Activated CD8-positive, alpha-beta memory T cell treated with anti-CD3 and anti-CD28 coated beads for 24 hours (primary cell): ENCODE measurements around the gene CCDC32.

Experiments used
- DNase-seq: peaks from one replicate; pipeline ENCODE4 v3.0.0-alpha.2; 2020

CCDC32 gene

DNA sequence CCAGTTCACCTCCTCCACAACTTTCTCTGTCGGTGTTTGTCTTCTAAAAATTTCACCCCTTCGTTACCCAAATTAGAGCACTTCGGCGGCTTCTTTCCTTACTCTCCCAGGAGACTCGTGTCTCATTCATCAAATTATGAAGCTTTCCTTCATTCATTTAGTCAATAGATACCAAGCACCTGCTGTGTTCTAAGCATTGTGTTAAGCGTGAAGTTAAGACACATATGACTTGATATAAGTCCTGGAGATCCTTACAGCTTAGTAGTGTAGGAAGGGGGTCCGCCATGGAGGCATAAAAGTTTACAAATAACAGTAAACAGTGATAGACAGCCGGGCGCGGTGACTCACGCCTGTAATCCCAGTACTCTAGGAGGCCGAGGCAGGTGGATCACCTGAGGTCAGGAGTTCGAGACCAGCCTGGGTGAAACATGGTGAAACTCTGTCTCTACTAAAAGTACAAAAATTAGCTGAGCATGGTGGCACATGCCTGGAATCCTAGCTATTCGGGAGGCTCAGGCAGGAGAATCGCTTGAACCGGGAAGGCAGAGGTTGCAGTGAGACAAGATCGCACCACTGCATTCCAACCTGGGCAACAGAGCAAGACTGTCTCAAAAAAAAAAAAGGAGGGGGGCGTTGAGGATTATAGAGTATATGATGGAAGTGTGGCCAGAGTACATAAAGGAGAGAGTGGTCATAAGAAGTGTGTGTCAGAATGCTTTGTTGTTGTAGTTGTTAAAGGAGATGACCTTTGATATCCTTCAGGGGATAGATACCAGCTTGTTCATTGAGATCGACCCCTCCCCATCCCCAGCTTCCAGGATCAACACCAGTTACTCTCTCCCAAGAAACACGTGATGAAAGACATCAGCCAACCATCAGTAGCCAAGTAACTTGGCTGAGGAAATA lies 744 bp upstream of the CCDC32 start:
- DNase-seq = no peak

DNA sequence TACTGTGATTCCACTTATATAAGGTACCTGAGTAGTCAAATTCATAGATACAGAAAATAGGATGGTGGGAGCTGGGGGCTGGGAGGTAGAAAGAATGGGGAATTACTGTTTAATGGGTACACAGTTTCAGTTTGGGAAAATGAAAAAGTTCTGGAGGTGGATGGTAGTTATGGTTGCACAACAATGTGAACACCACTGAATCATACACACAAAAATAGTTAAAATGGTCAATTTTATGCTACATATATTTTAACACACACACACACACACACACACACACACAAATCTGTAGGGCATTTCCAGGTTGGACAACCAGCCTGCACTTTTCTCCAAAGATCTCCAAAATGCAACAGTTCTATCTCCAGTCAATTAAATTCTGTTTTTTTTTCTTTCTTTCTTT lies 1.4 kb downstream of the CCDC32 start:
- DNase-seq = no peak

DNA sequence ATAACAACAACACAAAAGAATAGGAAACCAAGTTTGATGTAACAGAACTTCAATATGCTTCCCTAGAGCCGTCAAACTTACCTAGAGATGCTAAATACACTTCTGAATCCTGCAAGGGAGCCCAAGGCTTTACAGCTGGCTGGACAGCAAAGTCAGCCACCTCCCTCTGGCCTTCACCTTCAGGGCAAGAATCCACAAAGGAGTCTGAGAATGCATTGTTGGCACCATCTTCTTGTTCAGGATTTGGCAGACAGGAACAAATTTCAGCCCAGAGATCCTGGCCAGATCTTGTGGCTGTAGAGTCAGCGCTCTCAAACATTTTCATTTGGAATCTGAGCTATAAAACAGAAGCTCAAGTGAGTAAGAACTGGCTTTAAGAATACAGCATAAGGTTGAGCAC lies 2.2 kb downstream of the CCDC32 start:
- DNase-seq = no peak

DNA sequence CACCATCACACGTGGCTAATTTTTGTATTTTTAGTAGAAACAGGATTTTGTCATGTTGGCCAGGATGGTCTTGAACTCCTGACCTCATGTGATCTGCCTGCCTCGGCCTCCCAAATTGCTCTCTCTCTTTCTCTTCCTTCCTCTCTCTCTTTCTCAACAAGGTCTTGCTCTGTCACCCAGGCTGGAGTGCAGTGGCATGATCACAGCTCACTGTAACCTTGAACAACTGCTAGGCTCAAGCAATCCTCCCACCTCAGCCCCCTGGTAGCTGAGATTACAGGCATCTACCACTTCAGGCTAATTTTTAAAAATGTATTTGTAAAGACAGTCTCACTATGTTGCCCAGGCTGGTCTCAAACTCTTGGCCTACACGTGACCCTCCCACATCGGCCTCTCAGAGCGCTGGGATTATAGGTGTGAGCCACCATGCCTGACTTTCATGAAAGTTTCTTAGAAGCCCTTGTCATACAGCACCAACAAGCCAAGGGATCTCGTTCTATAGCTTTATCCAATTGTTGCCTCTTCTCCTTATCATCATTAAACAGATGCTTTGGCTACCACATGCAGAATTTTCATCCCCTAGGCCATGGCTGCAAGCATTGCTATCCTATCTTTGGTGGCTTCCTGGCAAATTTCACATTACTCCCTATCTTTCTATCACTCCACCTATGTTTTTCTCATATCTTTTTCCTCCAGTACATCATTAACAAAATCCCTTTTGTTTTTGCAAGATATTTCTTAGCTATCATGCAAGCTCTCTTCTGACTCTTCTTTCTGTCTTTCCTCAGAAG lies 5.7 kb downstream of the CCDC32 start:
- DNase-seq = no peak

DNA sequence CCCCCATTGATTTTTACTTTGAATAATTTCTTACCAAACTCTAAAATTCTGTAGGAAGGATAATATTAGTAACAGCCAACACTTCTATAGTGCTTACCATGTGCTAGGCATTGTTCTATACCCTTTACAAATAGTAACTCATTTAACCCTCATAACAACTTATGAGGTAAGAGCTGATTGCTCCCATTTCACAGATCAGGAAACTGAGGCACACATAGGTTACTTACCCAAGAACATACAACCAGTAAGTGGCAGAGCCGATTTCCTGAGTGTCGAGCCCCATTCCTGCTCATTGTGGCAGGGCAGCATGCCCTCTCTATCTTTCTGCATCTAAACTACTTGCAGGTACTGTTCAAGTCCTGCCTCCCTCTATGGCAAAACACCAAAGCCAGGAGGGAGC lies 9.0 kb downstream of the CCDC32 start:
- DNase-seq = no peak

DNA sequence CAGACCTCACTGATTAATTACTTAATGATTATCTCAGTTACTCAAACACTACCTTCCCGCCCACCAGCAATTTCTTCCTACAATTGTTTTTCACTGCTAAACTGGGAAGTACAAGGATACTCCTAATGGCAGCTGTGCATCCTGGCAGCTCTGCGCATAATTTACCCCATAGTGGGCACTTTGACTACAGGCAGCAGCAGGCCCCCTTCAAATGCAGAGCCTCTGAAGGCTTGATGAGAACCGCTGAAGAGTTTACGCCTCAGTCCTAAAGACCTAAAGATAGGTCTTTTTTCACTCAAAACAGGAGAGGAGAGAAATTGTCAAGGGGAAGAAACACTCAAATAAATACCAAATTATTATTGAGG lies 10.7 kb downstream of the CCDC32 start:
- DNase-seq = no peak

DNA sequence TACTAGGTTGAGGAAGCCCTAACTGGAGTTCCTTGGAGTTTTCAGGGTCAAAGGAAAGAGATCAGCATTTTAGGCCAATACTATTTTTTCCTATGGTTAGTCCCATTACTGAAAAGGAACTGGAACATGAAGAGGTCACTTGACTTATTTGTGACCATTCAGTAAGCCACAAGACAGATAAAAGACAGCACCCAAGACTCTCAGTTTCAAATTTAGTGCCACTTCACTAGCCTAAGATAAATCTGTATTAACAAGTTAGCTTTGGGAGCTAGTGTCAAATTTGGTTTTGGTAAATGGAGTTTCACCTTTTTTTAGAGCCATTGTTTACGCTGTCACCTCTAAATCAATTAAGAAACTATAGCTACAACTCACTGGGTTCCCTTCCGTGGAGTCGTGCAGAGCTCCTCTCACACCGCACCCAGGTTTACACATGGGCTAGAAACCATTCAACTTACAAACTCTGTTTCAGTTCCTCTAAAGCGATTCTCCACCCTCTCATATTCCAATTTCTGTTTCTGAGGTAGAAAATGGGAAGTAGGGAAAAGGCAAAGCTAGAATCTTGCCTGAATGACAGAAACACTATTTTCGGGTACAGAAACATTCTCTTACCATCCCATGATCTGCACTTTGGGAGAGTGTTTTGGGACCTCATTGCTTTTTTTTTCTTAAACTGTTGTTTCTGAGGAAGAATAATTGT lies 14.4 kb downstream of the CCDC32 start:
- DNase-seq = no peak

DNA sequence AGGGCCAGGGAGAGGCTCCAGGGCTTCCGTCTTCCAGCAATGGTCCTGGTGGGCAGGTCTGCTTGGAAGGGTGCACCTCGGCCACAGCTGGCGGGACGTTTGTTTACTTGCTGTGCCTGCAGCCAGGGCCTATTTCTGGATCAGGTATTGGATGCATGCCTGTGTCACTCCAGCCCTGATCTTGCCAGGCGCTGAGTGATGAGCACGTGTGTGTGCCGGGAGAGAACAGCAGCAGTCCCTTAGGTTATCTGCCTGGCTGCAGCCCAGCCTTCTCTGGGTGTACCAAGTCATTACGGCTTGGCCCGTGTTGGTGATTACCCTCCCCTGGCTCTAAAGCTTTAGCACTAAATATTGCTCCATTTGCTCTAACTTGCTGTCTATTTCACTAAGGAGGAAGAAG lies 14.9 kb downstream of the CCDC32 start:
- no peak for DNase-seq

DNA sequence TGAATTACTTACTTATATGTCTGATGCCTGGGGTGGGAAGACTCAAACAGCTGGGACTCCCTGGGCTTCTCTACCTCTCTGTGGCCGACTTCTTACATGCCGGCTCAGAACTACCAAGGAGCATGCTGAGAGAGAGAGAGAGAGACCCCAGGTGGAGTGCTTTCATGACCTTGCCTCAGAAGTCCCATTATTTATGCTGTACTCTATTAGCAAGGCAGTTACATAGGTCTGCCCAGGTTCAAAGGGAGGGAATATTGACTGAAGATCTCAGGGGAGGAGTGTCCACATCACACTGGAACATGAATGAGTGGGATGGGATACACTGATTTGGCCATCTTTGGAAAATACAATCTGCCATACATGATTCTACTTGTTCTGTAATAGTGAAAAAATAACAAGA lies 16.2 kb downstream of the CCDC32 start:
- no peak for DNase-seq

DNA sequence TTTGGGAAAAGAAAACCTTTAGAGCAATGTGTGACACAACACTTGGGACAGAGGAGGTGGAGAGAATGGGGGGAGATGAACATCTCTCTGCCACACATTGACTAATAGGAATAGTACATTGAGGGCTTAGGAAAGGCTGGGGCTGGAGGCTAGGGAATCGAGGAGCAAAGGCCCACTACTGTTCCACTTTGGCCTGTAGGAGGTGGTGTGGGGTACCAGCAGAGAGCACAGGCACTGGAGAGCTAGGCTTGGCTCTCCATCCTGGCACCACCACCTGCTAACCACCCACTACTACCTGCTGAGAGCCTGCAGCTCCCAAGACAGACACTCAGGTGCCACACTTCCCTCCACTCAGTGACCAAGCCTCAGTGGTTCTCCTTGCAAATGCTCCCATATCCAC lies 19.4 kb downstream of the CCDC32 start:
- no peak for DNase-seq

DNA sequence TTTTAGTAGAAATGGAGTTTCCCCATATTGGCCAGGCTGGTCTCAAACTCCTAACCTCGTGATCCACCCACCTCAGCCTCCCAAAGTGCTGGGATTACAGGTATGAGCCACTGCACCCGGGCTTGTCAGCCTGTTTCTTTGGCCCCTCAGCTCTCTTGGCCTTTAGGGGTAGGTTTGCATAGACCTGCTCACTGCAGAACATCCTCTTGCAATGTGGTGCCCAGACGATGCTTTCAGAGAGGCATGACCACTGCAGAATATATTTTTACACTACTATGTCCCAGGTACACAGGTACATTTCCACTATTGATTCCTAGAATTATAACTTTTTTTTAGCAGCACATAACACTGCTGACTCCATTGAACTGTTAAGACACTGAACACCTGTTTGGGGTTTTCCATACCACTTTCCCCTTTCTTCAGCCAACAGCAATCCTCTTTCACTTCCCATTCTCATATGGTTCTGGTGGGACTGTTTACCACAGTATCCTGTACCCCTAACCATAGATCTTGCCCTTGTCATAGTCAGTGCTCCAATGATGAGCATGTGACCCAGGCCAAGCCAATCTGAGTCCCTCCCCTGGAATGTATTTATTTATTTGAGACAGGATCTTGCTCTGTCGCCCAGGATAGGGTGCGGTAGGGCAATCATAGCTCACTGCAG lies 21.1 kb downstream of the CCDC32 start:
- DNase-seq = no peak

DNA sequence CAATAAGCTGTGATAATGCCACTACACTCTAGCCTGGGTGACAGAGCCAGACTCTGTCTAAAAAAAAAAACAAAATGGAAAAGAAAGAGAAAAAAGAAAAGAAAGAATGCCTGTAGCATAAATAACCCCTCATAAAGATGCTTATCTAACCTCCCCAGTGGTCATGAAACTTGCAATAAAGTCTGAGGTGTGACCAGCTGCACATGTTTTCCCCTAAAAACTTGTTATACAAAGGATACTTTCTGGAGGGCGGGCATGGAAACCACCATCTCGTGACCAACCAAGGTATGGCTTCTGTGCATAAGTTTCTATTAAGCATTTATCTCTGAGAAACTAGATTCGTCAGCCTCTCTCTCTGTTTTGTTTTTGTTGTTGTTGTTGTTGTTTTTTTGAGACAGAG lies 21.8 kb downstream of the CCDC32 start:
- DNase-seq = no peak

DNA sequence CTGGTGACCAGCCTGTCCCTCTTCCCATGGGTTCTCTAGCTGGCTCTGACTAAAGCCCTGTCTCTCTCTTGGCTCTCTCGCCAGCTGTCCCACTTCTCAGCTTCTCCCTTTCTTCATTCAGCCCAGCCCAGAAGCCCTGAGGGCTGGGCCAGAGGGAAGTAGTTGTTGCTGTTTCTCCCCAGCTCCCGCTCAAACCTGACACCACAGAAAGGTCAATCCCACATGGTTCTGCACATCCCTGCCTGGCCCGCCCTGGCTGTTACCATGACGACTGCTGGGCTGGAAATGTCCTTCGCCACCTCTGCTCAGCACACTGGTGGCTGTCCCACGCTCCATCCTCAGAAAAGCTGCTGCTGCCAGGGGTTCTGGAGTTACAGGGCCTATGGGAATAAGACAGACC lies 25.9 kb downstream of the CCDC32 start:
- no peak for DNase-seq

DNA sequence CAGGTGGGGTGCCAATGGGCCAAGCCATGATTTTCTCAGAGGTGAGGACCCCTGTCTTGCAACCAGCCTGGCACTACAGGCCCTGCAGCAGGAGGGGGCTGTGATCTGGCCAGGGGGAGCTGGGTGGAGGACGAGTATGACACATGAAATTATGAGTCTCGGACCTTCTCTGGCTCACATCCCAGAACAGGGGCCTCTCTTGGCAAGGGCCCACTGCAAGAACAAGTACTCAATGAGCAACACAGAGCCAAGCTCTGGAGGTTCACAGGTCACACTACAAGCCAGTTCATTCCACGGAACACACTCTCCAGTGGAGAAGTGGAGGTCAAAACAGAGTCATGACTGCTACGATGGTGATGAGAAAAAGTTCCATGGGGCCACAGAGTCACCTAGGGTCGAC lies 28.3 kb downstream of the CCDC32 start:
- no peak for DNase-seq

DNA sequence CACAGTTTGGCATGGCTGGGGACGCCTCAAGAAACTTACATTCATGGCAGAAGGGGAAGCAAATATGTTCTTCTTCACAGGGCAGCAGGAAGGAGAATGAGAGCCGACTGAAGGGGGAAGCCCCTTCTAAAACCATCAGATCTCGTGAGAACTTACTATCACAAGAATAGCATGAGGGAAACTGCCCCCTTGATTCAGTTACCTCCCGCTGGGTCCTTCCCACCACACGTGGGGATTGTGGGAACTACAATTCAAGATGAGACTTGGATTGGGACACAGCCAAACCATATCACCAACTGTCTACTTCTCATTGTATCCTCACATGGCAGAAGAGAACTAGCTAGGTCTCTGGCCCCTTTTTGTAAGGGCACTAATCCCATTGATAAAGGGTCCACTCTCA lies 30.5 kb downstream of the CCDC32 start:
- no peak for DNase-seq

DNA sequence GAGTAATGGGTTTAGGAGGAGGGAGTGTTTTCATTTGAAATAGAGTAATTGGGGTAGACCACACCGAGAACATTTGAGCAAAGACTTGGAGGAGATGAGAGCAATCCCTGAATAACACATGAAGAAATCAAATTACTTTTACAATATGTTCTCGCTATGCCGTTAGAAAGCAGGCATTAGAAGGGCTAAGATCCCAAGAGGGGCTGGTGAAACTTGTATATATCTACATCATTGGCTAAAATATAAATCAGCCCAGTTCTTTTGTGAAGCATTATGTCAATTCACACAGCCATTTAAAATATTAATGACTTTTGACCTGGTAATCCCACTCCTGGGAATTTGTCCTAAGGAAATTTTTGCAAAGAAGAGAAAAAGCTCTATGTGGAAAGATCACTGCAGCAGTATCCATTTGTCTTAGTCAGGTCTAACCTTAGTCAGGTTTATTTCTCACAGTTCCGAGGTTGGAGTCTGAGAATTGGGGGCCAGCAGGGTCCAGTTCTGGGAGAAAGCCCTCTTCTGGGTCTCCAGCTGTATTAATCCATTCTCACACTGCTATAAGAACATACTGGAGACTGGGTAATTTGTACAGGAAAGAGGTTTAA lies 31.0 kb downstream of the CCDC32 start:
- DNase-seq = no peak

DNA sequence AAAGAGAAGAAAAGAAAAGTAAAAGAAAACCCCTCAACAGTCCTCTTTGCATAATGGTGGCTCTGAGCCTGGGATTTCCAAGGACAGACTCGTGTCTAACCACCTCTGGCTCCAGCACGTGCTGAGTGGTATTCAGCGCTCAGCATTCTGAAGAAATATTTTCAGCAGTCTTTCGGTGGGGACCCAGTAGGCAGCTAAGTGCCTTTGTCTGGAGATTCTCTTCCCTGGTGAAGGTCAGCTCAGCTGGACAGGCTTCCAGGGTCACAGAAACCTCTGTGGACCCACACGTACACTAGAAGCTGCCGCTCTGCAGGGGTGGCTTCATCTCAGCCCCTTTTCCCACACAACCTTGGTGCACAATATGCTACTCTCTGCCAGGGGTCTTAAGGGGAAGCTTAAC lies 36.0 kb downstream of the CCDC32 start:
- no peak for DNase-seq

DNA sequence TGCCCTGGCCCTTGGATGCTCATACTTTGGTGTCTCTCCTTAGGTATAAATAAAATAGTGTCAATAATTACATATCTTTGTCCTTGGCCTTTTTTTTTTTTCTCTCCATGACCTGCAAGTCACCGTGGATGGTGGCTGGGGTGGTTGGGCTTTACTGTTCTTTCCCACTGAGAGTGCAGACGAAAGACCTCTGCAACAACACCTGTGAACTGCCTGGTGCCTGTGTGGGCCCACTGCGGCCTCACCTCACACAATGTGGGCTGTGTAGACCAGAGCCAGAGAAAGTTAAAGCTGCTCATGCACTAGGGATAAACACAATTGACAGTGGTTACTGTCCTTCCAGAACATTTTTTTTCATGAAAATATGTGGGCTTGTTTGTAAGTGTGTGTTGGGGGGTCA lies 39.0 kb downstream of the CCDC32 start:
- DNase-seq = no peak

DNA sequence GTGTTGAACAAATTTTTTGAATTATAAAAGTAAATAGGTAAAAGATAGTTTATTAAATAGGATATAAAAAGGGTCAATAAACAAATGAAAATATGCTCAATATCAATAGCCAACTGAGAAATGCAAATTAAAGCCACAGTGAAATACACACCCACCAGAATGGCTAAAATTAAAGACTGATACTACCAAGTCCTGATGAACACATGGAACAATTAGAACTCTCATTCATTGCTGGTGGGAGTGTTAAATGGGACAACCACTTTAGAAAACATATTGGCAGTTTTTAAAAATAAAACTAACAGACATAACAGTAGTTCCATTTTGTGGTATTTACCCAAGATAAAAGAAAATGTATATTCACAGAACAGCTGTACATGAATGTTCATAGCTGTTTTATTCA lies 41.2 kb downstream of the CCDC32 start:
- DNase-seq = no peak

DNA sequence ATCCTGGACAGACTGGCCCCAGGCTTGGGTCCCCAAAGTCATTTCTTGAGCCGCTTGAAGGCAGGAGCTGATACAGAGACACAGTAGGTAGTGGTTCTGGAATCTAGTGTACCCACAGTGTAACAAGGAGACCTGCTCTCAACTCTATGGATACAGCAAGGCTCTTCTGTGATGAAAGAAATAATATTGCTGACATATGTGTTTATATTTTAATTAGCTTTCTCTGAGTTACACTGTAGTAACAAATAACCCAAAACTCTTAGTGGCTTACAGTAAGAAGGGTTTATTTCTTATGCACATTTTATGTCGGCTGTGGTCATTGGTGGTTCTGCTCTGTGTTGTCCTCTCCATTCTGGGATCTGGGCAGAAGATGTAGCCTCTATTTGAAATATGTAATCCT lies 48.5 kb downstream of the CCDC32 start:
- no peak for DNase-seq

DNA sequence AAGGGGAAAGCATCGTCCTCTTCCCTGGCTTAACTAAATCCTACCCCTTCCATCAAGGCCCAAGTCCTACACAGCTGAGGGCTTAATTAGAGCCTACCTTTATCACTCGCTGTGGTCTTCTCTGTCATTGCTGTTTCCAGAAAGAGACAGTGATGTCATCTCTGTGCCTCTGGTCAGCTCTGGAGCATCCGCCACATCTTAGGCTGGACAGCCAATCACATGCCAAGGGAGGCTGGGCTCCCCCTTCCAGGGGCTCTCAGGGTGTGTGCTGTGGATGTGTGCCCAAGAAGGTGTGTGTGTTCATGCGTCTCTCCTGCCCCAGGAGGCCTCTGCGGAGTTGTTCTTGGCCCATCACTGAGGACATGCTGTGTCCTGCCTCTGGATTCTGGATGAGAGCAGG lies 51.2 kb downstream of the CCDC32 start:
- DNase-seq = no peak

DNA sequence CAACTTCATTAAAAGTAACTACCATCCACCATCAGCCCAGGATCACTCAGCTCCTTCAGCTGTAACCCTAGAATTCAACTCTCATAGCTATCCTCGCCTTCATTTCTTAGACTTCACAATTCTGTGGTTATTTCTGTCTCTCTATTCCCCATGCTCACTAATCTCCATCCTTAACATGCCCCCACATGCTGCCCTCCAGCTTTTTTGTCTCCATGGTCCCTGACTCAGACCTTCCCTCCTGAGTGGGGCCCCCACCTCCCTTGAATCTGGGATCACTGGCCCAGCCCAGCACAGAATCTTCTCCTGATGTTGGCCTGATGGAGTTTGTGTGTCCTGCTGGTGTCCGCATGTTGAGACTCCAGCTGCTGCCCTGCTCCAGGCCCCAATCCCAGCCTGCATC lies 52.4 kb downstream of the CCDC32 start:
- DNase-seq = no peak
